ENCODE measurements around the gene CRACDL.

DNA sequence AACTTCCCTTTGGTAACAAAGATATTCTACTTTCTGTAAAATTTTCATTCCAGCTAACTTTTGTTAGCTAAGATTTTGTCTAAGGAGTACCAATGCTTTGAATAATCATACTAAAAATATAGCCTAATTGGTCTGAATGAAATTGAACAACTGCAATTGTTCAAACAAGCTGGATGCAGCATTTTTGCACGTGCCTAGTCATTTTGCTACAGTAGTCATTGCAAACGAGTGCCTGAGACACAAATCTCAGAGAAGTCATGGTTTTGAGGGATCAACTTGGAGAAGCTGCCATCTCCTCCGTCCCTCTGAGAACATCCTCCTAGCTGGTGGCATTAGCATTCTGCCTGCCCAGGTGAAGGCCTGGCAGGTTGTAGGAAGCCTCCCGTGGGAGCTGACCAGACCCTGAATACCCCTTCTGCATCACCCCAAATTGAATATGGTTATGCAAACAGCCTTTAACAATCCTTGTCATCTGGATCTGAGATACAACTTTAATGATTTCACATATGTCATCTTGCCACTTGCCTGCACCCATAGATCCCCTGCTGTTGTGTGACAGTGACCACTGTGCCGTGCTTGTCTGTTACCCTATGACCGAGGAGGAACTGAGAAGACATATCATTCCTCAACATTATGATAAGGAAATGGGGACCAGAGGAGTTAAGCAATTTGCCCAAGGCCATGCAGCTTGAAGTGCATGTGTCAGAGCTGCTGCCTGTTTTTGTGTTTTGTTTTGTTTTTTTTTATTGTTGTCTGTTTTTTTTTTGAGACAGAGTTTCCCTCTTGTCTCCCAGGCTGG, 176.0 kb downstream of the CRACDL start:
- TF ChIP-seq, protein P1, sequence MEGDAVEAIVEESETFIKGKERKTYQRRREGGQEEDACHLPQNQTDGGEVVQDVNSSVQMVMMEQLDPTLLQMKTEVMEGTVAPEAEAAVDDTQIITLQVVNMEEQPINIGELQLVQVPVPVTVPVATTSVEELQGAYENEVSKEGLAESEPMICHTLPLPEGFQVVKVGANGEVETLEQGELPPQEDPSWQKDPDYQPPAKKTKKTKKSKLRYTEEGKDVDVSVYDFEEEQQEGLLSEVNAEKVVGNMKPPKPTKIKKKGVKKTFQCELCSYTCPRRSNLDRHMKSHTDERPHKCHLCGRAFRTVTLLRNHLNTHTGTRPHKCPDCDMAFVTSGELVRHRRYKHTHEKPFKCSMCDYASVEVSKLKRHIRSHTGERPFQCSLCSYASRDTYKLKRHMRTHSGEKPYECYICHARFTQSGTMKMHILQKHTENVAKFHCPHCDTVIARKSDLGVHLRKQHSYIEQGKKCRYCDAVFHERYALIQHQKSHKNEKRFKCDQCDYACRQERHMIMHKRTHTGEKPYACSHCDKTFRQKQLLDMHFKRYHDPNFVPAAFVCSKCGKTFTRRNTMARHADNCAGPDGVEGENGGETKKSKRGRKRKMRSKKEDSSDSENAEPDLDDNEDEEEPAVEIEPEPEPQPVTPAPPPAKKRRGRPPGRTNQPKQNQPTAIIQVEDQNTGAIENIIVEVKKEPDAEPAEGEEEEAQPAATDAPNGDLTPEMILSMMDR (IDR thresholded peaks at IDR 0.05): no peak
- TF ChIP-seq POLR2AphosphoS5 (IDR thresholded peaks at IDR 0.05; ENCODE audit: low read depth, low read length): no peak
- TF ChIP-seq SIN3A (IDR thresholded peaks at IDR 0.05; ENCODE audit: borderline replicate concordance, insufficient read depth, low read depth, low read length): no peak
- TF ChIP-seq, protein P2, sequence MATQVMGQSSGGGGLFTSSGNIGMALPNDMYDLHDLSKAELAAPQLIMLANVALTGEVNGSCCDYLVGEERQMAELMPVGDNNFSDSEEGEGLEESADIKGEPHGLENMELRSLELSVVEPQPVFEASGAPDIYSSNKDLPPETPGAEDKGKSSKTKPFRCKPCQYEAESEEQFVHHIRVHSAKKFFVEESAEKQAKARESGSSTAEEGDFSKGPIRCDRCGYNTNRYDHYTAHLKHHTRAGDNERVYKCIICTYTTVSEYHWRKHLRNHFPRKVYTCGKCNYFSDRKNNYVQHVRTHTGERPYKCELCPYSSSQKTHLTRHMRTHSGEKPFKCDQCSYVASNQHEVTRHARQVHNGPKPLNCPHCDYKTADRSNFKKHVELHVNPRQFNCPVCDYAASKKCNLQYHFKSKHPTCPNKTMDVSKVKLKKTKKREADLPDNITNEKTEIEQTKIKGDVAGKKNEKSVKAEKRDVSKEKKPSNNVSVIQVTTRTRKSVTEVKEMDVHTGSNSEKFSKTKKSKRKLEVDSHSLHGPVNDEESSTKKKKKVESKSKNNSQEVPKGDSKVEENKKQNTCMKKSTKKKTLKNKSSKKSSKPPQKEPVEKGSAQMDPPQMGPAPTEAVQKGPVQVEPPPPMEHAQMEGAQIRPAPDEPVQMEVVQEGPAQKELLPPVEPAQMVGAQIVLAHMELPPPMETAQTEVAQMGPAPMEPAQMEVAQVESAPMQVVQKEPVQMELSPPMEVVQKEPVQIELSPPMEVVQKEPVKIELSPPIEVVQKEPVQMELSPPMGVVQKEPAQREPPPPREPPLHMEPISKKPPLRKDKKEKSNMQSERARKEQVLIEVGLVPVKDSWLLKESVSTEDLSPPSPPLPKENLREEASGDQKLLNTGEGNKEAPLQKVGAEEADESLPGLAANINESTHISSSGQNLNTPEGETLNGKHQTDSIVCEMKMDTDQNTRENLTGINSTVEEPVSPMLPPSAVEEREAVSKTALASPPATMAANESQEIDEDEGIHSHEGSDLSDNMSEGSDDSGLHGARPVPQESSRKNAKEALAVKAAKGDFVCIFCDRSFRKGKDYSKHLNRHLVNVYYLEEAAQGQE (IDR thresholded peaks at IDR 0.05; ENCODE audit: insufficient read depth in 1 of 2, low read depth in 2 of 2, low read length in 1 of 2): no peak
- no peak for TF ChIP-seq TCF7L2 (IDR thresholded peaks at IDR 0.05; ENCODE audit: low read depth, low read length)

Measured in Panc1 (cell line).